GM21576 (cell line): ENCODE results near the gene NTM.
A peak's percentile ranks its signal among the peaks of the same experiment; 100 is the strongest.

Source experiments
- ATAC-seq: cut with Tn5 transposase; IDR thresholded peaks from one replicate; pipeline ENCODE4 v1.9.1; 2021; ENCODE audit warnings: mild to moderate bottlenecking, moderate library complexity; ENCODE audit not compliant: unreplicated experiment

NTM gene

GRCh38 chr11:131632971-131633370 is 262.6 kb downstream of the NTM start:
- no peak for ATAC-seq

GRCh38 chr11:131633921-131634715 is 263.7 kb downstream of the NTM start:
- ATAC-seq = no peak

GRCh38 chr11:131637469-131638175 is 267.2 kb downstream of the NTM start:
- ATAC-seq = no peak

GRCh38 chr11:131638889-131639288 is 268.5 kb downstream of the NTM start:
- ATAC-seq = no peak

- no peak for ATAC-seq
Measured at GRCh38 chr11:131640320-131640719, 269.9 kb downstream of the NTM start.

GRCh38 chr11:131642756-131643531 is 272.5 kb downstream of the NTM start:
- ATAC-seq = no peak

- ATAC-seq = no peak
Measured at GRCh38 chr11:131644204-131644795, 273.9 kb downstream of the NTM start.

GRCh38 chr11:131645237-131645636 is 274.8 kb downstream of the NTM start:
- no peak for ATAC-seq

- no peak for ATAC-seq
Measured at GRCh38 chr11:131649856-131650255, 279.4 kb downstream of the NTM start.

- no peak for ATAC-seq
Measured at GRCh38 chr11:131652231-131652630, 281.8 kb downstream of the NTM start.

- ATAC-seq = no peak
Measured at GRCh38 chr11:131653260-131653659, 282.8 kb downstream of the NTM start.

- ATAC-seq = no peak
Measured at GRCh38 chr11:131654849-131655248, 284.4 kb downstream of the NTM start.

GRCh38 chr11:131656179-131656838 is 285.9 kb downstream of the NTM start:
- ATAC-seq = no peak

GRCh38 chr11:131656839-131657211 is 286.4 kb downstream of the NTM start:
- ATAC-seq = no peak

GRCh38 chr11:131658414-131658813 is 288.0 kb downstream of the NTM start:
- ATAC-seq = no peak

- peak; percentile 69 for ATAC-seq
Measured at GRCh38 chr11:131658952-131659351, 288.5 kb downstream of the NTM start.

- no peak for ATAC-seq
Measured at GRCh38 chr11:131659931-131660330, 289.5 kb downstream of the NTM start.

GRCh38 chr11:131661132-131661531 is 290.7 kb downstream of the NTM start:
- ATAC-seq = no peak

- no peak for ATAC-seq
Measured at GRCh38 chr11:131662317-131662972, 292.0 kb downstream of the NTM start.

GRCh38 chr11:131662993-131663392 is 292.6 kb downstream of the NTM start:
- no peak for ATAC-seq
